Upper lobe of right lung (tissue), 1 donor: ENCODE data around the gene CST4. TPM values are rescaled to one million over a fixed set of nuclear protein-coding genes. Genes with fewer than 3 reads are reported as not detected.
"Not testable (repeated sequence)": the region's sequence is repeated elsewhere in the genome, so short reads cannot be mapped to it uniquely, and the experiment has no call there.

Source experiments
- ATAC-seq: fragments of 200-7000 bp; cut with Tn5 transposase; one replicate; pipeline ENCODE4 v1.9.1; 2020; ENCODE audit warnings: mild to moderate bottlenecking, moderate library complexity
- DNase-seq: peaks from one replicate; pipeline ENCODE4 v3.0.0-alpha.2; 2020
- H3K27ac ChIP-seq: fragments of 200-600 bp; one replicate; pipeline ENCODE4 v1.8.0; 2022
- H3K27me3 ChIP-seq: fragments of 200-600 bp; one replicate; pipeline ENCODE4 v1.8.0; 2022; ENCODE audit warnings: mild to moderate bottlenecking
- H3K36me3 ChIP-seq: fragments of 200-600 bp; one replicate; pipeline ENCODE4 v1.8.0; 2022
- H3K4me1 ChIP-seq: fragments of 200-600 bp; one replicate; pipeline ENCODE4 v1.8.0; 2022
- H3K4me3 ChIP-seq: fragments of 200-600 bp; one replicate; pipeline ENCODE4 v1.8.0; 2022; ENCODE audit warnings: mild to moderate bottlenecking
- H3K9me3 ChIP-seq: fragments of 200-600 bp; one replicate; pipeline ENCODE4 v1.8.0; 2022
- intact Hi-C: fragments of 100-400 bp; cut with DNase I; formaldehyde crosslinking; loops from one replicate; pipeline ENCODE4 v1.11.0; 2022
- total RNA-seq: library from RNA; stranded (reverse); fragmentation: NEBNext Ultra II Directional; extraction: Animal tissue kit (Norgen Biotek cat#: 25700); gene quantifications from one replicate; pipeline ENCODE4 v1.2.1, GENCODE V29; 2021
- TF ChIP-seq, protein P1 (sequence below): fragments of 200-600 bp; IDR thresholded peaks from one replicate; pipeline ENCODE4 v1.8.0; 2022; ENCODE audit warnings: antibody characterized with exemption
- donor health status: DM: no; HTN: yes; CAD: no; lungs with severe emphysema.

CST4 gene
- total RNA-seq, 1 donor from 2014 or later = not detected

DNA sequence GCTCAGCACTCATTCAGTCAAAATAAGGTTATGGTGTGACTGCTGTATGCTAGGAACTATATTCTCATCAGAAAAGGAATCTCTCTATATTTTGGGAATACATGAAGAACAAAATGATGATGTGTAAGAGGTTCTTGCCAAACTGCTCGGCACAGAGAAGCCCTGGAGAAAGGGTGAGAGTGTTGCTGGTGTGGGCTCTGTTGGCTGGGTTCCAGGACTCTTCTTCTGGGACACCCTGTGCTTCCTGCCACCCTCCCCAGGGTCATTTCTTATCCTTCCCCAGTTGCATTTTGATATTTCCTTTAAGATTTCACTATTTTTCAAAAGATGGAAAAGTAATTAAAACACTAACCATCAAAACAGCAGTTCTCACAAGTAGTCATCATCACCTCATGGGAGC, 33.1 kb upstream of the CST4 start:
- DNase-seq (no peak), ATAC-seq (no peak)
- no peak overlapping the region for H3K27ac ChIP-seq
- intact Hi-C loops = no loop called here
- no peak overlapping the region for H3K4me3 ChIP-seq
- H3K4me1 ChIP-seq = no peaks in the 10 kb centered on the region
- no peaks in the 10 kb centered on the region for H3K9me3 ChIP-seq
- TF ChIP-seq, protein P1, sequence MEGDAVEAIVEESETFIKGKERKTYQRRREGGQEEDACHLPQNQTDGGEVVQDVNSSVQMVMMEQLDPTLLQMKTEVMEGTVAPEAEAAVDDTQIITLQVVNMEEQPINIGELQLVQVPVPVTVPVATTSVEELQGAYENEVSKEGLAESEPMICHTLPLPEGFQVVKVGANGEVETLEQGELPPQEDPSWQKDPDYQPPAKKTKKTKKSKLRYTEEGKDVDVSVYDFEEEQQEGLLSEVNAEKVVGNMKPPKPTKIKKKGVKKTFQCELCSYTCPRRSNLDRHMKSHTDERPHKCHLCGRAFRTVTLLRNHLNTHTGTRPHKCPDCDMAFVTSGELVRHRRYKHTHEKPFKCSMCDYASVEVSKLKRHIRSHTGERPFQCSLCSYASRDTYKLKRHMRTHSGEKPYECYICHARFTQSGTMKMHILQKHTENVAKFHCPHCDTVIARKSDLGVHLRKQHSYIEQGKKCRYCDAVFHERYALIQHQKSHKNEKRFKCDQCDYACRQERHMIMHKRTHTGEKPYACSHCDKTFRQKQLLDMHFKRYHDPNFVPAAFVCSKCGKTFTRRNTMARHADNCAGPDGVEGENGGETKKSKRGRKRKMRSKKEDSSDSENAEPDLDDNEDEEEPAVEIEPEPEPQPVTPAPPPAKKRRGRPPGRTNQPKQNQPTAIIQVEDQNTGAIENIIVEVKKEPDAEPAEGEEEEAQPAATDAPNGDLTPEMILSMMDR = no peak
- no peaks in the 10 kb centered on the region for H3K36me3 ChIP-seq
- no peaks in the 10 kb centered on the region for H3K27me3 ChIP-seq

DNA sequence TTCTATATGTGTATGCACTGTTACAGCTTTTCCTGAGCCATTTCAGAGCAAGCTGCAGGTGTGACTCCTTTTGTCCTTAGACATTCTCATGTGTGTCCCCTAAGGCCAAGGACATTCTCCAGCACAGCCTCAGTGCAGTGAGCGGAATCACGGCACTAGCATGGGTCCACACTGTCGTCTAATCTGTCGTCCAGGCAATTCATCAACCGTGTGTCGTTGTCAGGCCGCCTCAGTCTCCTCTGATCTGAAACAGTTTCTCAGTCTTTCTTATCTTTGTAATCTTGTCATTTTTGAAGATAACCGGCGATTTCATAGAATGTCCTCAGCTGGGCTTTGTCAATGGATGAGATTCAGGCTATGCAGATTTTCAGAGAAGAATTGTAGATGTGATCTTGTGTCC, 30.5 kb upstream of the CST4 start:
- DNase-seq, H3K27me3 ChIP-seq, H3K9me3 ChIP-seq, H3K27ac ChIP-seq, H3K4me3 ChIP-seq, H3K36me3 ChIP-seq, intact Hi-C loops, ATAC-seq, H3K4me1 ChIP-seq: not testable (repeated sequence)

DNA sequence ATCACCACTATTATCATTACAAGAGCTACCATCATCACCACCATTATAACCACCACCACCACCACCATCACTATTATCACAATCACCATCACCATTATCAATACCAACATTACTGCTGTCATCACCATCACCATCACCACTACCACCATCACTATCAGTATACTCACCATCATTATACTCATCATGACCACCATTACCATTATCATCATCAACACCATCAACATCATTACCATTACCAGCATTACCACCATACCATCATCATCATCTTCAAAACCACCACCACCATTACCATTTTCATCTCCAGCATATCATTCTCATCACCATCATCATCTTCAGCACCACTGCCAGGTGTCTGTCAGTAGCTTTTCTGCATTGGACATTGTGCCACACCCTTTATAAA, 22.9 kb upstream of the CST4 start:
- DNase-seq, intact Hi-C loops, H3K27ac ChIP-seq, H3K4me1 ChIP-seq, H3K36me3 ChIP-seq, ATAC-seq, H3K27me3 ChIP-seq, H3K4me3 ChIP-seq, H3K9me3 ChIP-seq: not testable (repeated sequence)

DNA sequence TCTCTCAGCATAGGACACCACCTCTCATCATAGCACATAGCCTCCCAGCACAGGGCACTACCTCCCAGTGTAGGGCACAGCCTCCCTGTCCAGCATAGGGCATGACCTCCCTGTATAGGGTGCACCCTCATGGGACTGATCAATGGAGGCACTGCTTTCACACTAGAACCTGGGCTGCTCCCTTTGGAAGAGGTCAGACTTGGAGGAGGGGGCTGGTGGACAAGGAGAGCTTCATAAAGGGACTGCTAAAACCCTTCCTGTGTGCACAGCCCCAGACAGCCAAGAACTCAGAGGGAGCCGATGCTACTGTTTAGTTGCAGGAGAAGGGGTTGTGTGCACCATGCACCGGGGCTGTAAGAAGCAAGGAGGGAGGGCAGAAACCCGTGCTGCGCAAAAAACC, 21.9 kb upstream of the CST4 start:
- no peak overlapping the region for H3K4me3 ChIP-seq
- DNase-seq (no peak), ATAC-seq (no peak)
- intact Hi-C loops = no loop called here
- no peaks in the 10 kb centered on the region for H3K36me3 ChIP-seq
- no peaks in the 10 kb centered on the region for H3K27me3 ChIP-seq
- H3K4me1 ChIP-seq = no peaks in the 10 kb centered on the region
- TF ChIP-seq, protein P1 = no peak
- no peaks in the 10 kb centered on the region for H3K9me3 ChIP-seq
- no peak overlapping the region for H3K27ac ChIP-seq

DNA sequence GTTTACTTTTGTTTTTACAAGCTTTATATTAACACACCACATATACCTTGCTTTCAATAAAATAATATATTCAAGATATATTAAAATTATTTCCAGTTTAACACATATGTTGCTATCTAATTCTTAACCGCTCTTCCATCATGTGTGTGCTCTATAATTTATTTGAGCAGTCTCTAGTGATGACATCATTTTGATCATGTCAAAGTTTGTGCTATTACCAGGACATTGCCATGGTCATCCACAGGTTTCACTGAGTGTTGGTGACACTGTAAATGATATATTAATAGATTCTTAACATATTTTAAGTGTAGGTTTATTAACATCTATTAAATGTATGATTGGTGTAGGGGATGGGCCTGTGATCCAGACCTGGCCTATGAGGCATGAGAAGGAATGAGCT, 17.1 kb upstream of the CST4 start:
- no peak for ATAC-seq
- intact Hi-C loops = no loop called here
- H3K4me3 ChIP-seq = no peak overlapping the region
- H3K36me3 ChIP-seq = no peaks in the 10 kb centered on the region
- TF ChIP-seq, protein P1 = no peak
- no peaks in the 10 kb centered on the region for H3K9me3 ChIP-seq
- DNase-seq = no peak
- no peak overlapping the region for H3K27ac ChIP-seq
- no peaks in the 10 kb centered on the region for H3K4me1 ChIP-seq
- H3K27me3 ChIP-seq = no peaks in the 10 kb centered on the region

DNA sequence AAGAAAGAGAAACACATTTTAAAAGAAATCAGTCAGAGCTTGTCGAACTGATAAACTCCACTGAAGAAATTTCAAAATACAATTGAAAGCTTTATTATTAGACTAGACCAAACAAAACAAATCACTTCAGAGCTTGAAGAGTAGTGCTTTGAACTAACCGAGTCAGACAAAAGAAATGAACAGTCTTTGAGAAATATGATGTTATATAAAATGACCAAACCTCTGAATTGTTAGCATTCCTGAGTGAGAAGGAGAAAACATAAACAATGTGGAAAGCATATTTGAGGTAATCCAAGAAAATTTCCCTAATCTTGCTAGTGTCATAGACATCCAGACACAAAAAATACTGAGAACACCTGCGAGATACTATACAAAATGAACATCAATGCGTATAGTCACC, 13.2 kb upstream of the CST4 start:
- intact Hi-C loops = no loop called here
- ATAC-seq (no peak), DNase-seq (no peak)
- Histone ChIP-seq H3K4me1 (no peaks in the 10 kb centered on the region), H3K36me3 (no peaks in the 10 kb centered on the region), H3K9me3 (no peaks in the 10 kb centered on the region), H3K27ac (no peak overlapping the region), H3K27me3 (no peaks in the 10 kb centered on the region), H3K4me3 (no peak overlapping the region)
- TF ChIP-seq, protein P1 = no peak

DNA sequence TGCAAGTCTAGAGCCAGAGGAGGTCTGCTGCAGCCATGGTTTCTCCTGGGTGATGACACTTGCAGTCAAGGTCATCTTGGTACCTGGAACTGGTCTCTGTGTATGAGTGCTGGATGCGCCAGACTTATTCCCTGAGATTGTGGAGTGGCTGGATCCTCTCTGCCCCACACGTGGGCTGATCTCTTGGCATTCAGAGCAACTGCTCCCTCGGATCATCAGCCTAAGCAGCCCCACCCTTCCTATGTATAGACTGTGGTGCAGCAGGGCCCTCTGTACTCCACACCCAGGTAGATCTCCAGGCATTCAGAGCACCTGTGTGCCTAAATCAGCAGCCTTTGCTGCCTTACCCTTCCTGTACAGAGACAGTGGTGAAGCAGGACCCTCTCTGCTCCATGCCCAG, 12.1 kb upstream of the CST4 start:
- Histone ChIP-seq H3K36me3 (no peaks in the 10 kb centered on the region), H3K9me3 (no peaks in the 10 kb centered on the region), H3K27ac (no peak overlapping the region), H3K4me1 (no peaks in the 10 kb centered on the region), H3K27me3 (no peaks in the 10 kb centered on the region), H3K4me3 (no peak overlapping the region)
- ATAC-seq (no peak), DNase-seq (no peak)
- intact Hi-C loops = no loop called here
- TF ChIP-seq, protein P1 = no peak
